GM13977 (cell line): ENCODE data around the gene ZNF853.
"Not testable (repeated sequence)": the region's sequence is repeated elsewhere in the genome, so short reads cannot be mapped to it uniquely, and the experiment has no call there.

Experiments used
- DNase-seq: peaks from one replicate; pipeline ENCODE4 v3.0.0; 2012; ENCODE audit warnings: low spot score
- CTCF ChIP-seq: IDR thresholded peaks from 2 replicates; pipeline ENCODE4 v1.5.1; 2012; ENCODE audit warnings: mild to moderate bottlenecking, control low read depth; ENCODE audit not compliant: insufficient read depth; ENCODE audit errors: extremely low read depth, missing control alignments
- in situ Hi-C: fragments of 300-500 bp; cut with MboI; formaldehyde crosslinking; loops from one replicate; pipeline ENCODE4 v1.12.0; 2022; ENCODE audit warnings: low sequenced_read_pairs, low pct_unique_long_range_greater_than_20kb, mixed read lengths, inconsistent platforms; ENCODE audit not compliant: unreplicated experiment

Gene ZNF853

GRCh38 chr7:6628045-6628444, 12.6 kb downstream of the ZNF853 start:
- no peak for DNase-seq
- TF ChIP-seq CTCF, result no peak
- in situ Hi-C loops, result no loop called here

GRCh38 chr7:6630007-6630849, 14.8 kb downstream of the ZNF853 start:
- no peak for DNase-seq
- in situ Hi-C loops, result no loop called here
- TF ChIP-seq CTCF, result no peak

DNA sequence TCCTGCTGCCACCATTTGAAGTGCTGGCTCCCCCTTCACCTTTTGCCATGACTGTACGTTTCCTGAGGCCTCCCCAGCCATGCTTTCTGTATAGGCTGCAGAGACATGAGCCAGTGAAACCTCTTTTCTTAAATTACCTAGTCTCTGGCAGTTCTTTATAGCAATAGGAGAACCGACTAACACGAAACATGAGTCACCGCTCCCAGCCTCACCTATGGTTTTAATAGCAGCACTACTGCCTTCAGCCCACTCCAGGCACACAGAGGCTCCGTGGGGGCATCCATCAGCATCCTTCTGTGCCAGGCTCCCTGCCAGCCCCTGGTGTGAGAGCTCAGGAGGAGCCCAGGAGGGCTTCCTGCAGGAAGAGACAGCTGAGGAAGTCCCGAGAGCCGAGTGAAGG, 16.2 kb downstream of the ZNF853 start:
- TF ChIP-seq CTCF, result no peak
- no peak for DNase-seq
- in situ Hi-C loops, result no loop called here

- no peak for TF ChIP-seq CTCF
- DNase-seq, result no peak
- in situ Hi-C loops, result no loop called here
Observed at GRCh38 chr7:6634021-6634420, 18.6 kb downstream of the ZNF853 start.

DNA sequence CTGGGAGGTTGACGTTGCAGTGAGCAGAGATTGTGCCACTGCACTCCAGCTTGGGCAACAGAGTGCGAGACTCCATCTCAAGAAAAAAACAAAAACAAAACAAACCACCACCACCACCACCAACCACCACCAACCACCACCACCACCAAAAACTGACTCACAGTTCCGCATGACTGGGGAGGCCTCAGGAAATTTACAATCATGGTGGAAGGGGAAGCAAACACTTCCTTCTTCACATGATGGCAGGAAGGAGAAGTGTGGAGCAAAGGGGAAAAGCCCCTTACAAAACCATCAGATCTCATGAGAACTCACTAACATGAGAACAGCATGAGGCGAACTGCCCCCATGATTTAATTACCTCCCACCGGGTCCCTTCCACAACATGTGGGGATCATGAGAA, 19.6 kb downstream of the ZNF853 start:
- DNase-seq, in situ Hi-C loops: not testable (repeated sequence)

- in situ Hi-C loops, result no loop called here
- peak; percentile 97 for DNase-seq
Observed at GRCh38 chr7:6636741-6637543, 21.5 kb downstream of the ZNF853 start, which contains the start of gene ZNF316. TSS of gene ZNF316 (plus strand) at chr7:6637318. CDS start at chr7:6642410, 5,092 bp downstream.

More at GRCh38 chr7:6636741-6637543, 21.5 kb downstream of the ZNF853 start, which contains the start of gene ZNF316:
- no peak for TF ChIP-seq CTCF
